BE2C (cell line): Measurements from ENCODE around the gene LGALS9.
"Not testable (repeated sequence)": the region's sequence is repeated elsewhere in the genome, so short reads cannot be mapped to it uniquely, and the experiment has no call there.

Experiments used
- DNase-seq: peaks from one replicate; pipeline ENCODE4 v3.0.0-alpha.2; 2020
- H3K27me3 ChIP-seq: fragments of 250-450 bp; sonication (Bioruptor Pico); 2 replicates; pipeline ENCODE4 v1.5.1; 2020; ENCODE audit warnings: mild to moderate bottlenecking
- H3K36me3 ChIP-seq: fragments of 250-450 bp; sonication (Bioruptor Pico); 2 replicates; pipeline ENCODE4 v1.5.1; 2020; ENCODE audit warnings: mild to moderate bottlenecking
- H3K4me1 ChIP-seq: fragments of 250-450 bp; sonication (Bioruptor Pico); 2 replicates; pipeline ENCODE4 v1.5.1; 2020
- H3K4me3 ChIP-seq: 2 replicates; pipeline ENCODE4 v1.5.1; 2011; ENCODE audit warnings: low read depth, low read length
- H3K9me3 ChIP-seq: fragments of 250-450 bp; sonication (Bioruptor Pico); 2 replicates; pipeline ENCODE4 v1.5.1; 2020
- CTCF ChIP-seq: IDR thresholded peaks from 2 replicates; pipeline ENCODE4 v1.5.1; 2012; ENCODE audit warnings: mild to moderate bottlenecking, low read depth, low read length

The LGALS9 gene

GRCh38 chr17:27651411-27652345, 20.7 kb downstream of the LGALS9 start:
- H3K9me3 ChIP-seq = no peaks in the 10 kb centered on the region
- peak; percentile 41 for DNase-seq
- H3K4me3 ChIP-seq = no peak overlapping the region
- no peaks in the 10 kb centered on the region for H3K36me3 ChIP-seq
- peak; percentile 58 for TF ChIP-seq CTCF
- no peaks in the 10 kb centered on the region for H3K27me3 ChIP-seq
- H3K4me1 ChIP-seq = no peaks in the 10 kb centered on the region

- H3K27me3 ChIP-seq, H3K4me1 ChIP-seq, H3K9me3 ChIP-seq: not testable (repeated sequence)
Measured at GRCh38 chr17:27653449-27653971, 22.5 kb downstream of the LGALS9 start.

GRCh38 chr17:27654136-27654535, 23.1 kb downstream of the LGALS9 start:
- no peak overlapping the region for H3K4me3 ChIP-seq
- no peak for DNase-seq
- no peaks in the 10 kb centered on the region for H3K27me3 ChIP-seq
- H3K4me1 ChIP-seq = no peaks in the 10 kb centered on the region
- H3K36me3 ChIP-seq = no peaks in the 10 kb centered on the region
- no peak for TF ChIP-seq CTCF
- no peaks in the 10 kb centered on the region for H3K9me3 ChIP-seq

More at GRCh38 chr17:27653449-27653971, 22.5 kb downstream of the LGALS9 start:
- not testable (repeated sequence) for DNase-seq, H3K36me3 ChIP-seq, H3K4me3 ChIP-seq

- no peaks in the 10 kb centered on the region for H3K27me3 ChIP-seq
- DNase-seq = peak; percentile 82
- H3K4me1 ChIP-seq = no peaks in the 10 kb centered on the region
- no peak overlapping the region for H3K4me3 ChIP-seq
- no peaks in the 10 kb centered on the region for H3K36me3 ChIP-seq
- H3K9me3 ChIP-seq = no peaks in the 10 kb centered on the region
- TF ChIP-seq CTCF = peak; percentile 84
Measured at GRCh38 chr17:27654654-27655524, 23.9 kb downstream of the LGALS9 start.

GRCh38 chr17:27655525-27656111, 24.6 kb downstream of the LGALS9 start:
- not testable (repeated sequence) for H3K4me1 ChIP-seq, H3K36me3 ChIP-seq, H3K27me3 ChIP-seq, H3K4me3 ChIP-seq, H3K9me3 ChIP-seq, DNase-seq

GRCh38 chr17:27656620-27657019, 25.6 kb downstream of the LGALS9 start:
- not testable (repeated sequence) for H3K27me3 ChIP-seq, H3K36me3 ChIP-seq, DNase-seq, H3K9me3 ChIP-seq, H3K4me3 ChIP-seq, H3K4me1 ChIP-seq

- TF ChIP-seq CTCF = no peak
- H3K27me3 ChIP-seq = no peaks in the 10 kb centered on the region
- no peak overlapping the region for H3K4me3 ChIP-seq
- H3K4me1 ChIP-seq = no peaks in the 10 kb centered on the region
- no peaks in the 10 kb centered on the region for H3K36me3 ChIP-seq
- no peaks in the 10 kb centered on the region for H3K9me3 ChIP-seq
- no peak for DNase-seq
Measured at GRCh38 chr17:27657620-27658019, 26.6 kb downstream of the LGALS9 start.
